NCI-H1417 treated with DMSO at 0.1 percent for 48 hours (cell line): ENCODE measurements around the gene NRXN3.
"Not testable (repeated sequence)": the region's sequence is repeated elsewhere in the genome, so short reads cannot be mapped to it uniquely, and the experiment has no call there.

Experiments used
- DNase-seq: peaks from one replicate; lab custom pipeline; 2025; lab: John Stamatoyannopoulos, UW

The NRXN3 gene

DNA sequence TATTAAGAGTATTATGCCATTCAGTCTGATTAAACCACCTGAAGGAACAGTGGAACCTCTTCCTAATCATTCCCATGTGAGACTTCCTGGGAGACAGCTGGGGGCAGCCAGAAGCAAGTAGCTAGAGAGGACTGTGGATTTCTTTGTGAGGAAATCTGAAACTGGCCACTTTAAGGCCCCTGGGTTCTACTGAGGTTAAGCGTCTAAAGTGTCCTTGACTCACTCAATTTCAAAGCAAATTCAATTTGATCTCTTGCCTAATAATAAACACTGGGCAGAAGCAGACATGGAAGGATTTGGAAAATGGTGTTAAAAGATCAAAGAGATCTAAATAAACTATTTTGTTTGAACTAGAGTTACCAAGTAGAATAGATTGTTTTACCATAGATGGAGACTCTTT lies 909.9 kb downstream of the NRXN3 start:
- DNase-seq: no peak

DNA sequence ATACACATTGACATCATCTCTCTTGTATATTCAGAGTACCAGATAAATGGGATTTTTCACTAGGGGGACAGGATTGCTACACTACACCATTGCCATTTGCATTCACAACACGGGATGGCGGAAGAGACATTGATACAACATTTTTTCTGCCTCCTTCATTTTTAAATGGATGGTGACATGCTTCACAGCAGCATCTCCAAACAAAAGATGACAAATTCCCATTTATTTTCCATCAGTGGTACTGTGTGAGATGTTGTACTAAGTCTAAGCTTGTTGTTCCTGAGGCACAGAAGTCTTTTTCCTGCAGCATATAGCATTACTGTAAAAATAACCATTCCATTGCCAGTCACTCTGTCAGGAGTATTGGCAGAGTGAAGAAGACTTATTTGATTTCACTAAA lies 912.7 kb downstream of the NRXN3 start:
- no peak for DNase-seq

DNA sequence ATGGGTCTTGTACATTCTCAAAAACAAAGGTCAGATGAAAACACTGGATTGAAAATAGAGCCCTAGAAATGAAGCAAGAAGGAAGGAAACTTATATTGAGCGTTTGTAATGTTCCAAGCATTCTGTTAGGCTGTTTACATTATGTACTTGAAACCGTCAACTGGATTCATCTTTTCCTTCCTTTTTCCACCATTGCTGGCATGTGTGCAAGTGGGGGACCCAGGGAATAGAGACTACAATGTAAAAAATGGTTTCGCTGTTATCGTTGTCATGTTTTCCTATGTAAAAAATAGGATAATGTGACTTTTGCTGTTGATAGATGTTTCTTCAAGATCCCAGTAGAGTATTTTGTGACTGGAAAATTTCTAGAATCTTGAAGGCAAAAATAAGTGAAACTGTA lies 913.2 kb downstream of the NRXN3 start:
- no peak for DNase-seq

DNA sequence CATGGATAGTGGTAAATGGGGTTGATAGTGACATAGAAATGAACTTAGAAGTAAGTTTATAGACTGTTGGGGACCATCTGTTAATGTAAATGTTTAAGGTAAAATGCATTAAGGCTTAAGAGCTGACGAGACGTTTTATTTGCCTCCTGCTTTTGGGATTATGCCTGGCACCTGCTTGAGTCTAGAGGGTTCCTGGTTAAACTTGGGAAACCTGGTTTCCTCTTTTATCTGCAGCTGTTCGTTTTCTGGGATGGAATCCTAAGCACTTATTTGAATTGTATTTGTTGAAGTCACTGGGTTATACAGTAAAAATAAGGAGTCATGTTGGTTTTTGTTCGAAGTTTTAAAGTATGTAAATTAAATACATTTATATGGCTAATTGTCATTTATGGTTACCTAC lies 914.7 kb downstream of the NRXN3 start:
- DNase-seq: no peak

DNA sequence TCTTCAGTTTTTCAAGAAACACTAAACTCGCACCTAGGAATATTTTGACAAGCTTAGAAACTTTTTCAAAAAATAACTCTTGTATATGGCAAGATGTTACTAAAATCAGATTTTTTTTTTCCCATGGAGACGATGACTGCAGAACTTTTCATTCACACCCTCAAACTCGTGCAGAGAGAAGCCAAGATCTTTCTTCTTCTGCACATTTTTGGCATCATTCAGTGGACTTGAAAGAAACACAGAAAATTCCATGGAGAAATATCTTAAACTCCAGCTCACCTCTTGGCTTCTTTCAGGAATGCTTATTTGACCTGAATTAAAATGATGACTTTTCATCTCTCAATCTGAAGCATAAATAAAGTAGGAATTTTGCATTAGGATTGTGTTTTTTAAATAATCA lies 919.4 kb downstream of the NRXN3 start:
- DNase-seq: no peak

DNA sequence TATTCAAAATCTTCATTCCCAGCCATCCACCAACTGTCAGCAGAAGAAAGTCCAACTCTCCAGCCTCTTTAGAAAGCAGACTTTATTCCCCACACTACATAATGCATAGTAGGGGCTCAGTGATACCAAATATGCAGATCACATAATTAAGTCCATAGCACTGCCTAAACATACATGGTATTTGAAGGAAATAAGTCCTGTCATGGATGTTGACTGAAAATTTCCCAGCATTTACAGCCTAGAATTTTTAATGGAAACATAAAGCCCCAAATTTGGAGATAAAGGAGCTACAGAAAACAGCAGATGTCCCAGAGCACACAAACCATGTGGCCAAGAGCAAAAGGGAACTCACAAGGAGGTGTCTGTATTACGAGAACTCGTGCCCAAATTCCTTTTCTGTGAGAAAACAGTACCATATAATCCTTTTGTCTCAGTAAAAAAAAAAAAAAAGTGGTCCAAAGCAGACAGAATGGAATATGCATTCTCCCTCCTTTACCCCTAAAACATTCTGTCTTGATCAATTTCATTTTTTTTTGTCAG lies 920.5 kb downstream of the NRXN3 start:
- no peak for DNase-seq

DNA sequence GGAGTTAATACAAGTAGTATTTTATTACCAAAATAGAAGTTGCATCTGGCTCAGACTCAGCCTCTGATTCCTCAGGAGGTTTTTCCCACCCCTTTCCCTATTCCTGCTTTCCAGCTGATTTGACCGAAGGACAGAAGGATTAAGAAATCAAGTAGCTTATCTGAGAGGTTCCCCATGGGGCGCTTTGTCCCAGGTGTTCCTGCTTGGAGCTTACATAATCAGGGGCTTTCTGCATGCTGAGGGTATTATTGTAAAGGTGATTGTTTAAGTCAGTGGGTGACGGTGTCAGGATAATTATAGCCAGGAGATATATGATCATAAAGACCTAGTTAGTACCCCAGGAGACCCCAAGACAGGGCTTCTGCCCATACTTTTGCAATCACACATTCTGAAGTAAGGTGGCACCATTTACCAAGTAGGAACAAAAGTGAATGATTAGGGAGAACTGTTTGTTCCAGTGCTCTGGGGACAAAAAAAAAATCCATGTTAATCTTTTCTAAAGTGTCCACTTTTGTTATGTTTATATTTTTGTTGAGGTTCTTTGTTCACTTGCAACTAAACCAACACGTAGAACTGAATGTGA lies 921.3 kb downstream of the NRXN3 start:
- peak; percentile 86 for DNase-seq

DNA sequence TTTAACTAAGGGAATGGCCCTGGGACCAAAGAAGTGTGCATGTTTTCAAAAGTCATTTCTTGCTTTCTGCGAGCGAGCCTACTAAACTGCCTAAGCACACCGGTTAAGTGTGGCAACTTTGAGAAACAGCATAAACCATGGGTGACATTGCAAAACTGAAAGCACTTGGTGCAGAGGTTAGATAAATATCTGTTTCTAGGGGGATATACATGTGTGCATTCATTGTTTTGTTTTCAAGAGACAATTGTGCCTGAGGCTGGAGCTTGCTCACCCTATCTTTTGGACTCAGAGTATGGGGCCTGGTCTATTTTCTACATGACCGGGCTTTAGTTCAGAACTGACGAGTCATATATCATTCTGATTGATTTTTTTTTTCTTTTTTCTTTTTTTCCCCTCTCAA lies 923.4 kb downstream of the NRXN3 start:
- DNase-seq: no peak

DNA sequence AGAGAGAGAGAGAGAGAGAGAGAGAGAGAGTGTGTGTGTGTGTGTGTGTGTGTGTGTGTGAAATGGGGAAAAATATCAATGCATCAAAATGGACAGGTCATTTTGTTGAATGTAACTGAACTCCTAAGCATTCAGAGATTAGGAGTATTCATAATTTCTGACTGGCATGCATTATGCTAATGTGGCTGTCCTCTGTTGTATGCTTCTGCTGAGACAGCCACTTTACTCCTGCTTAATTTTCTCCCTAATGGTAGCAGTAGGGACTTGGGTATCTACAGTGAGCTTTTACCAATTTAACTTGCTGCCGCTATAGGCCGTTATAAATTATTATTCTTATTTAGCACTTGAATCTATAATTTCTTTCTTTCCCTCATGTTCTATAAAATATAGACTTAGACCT lies 924.8 kb downstream of the NRXN3 start:
- no peak for DNase-seq

DNA sequence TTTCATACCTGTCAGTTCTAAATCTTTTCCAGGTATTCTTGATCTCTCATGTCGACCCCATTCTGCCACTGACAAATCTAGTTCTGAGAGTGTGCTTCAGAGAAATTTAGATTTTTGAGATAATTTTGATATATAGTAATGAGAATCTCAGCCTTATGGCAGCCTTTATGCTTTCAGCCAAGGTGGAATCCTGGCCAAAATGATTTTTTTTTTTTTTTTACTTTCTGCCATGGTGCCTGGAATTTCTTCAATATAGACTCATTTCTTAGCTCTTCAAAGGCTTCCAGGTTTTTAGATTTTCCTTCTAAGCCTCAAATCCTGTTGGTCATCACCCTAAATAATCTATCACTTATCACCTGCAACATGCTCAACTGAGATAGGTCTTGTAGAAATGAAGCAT lies 926.6 kb downstream of the NRXN3 start:
- no peak for DNase-seq

DNA sequence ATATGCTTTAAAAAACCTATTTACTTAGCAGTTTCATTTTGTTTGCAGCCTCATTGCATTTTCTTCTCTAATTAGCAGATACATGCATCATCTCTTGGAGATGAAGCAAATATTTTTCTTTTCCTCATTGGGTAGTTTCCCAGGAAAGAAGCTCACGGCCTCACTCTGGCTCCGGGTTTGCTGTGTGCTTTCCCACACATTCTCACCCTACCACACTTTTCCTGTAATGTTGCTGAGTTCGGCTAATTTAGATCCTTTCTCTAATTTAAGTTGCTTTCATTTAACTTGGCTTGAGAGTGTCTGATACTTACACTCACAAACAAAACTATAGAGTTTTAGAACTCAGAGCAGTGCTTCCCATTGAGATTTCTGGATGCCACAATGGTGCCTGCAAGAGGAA lies 928.2 kb downstream of the NRXN3 start:
- no peak for DNase-seq

DNA sequence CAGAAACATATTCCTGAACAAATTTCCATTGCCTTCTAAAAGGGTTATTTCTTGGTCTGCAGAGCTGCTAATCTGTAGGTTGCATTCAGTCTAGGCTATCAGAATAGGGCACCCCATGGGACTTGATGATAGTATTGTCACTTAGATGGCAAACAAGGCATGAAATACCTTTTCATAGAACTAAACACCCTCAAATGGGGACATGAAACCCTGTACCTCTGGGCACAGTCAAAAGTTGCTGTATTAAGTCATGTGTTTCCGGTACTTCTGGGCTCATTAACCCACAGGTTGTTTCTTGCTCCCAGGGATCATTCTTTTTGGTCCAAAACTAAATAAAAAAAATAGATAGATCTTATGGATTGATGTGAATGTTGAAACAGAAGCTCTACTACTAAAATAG lies 930.4 kb downstream of the NRXN3 start:
- no peak for DNase-seq

DNA sequence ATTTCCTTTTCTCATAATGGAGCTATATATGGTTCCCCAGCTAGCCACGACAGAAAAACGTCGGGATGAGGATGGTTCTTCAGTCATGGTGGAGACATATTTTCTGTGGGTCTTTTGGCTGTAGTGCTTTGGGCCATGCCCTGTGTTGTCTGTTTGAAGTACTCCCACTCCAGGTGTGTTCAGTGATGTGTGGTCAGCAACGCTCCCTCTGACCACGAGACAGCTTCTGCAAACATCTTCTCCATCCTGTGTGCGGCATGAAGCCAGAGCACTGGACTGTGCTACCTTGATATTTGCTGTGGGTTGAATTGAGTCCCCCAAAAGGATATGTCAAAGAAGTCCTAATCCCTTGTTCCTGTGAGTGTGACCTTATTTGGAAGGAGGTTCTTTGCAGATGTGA lies 931.2 kb downstream of the NRXN3 start:
- no peak for DNase-seq

DNA sequence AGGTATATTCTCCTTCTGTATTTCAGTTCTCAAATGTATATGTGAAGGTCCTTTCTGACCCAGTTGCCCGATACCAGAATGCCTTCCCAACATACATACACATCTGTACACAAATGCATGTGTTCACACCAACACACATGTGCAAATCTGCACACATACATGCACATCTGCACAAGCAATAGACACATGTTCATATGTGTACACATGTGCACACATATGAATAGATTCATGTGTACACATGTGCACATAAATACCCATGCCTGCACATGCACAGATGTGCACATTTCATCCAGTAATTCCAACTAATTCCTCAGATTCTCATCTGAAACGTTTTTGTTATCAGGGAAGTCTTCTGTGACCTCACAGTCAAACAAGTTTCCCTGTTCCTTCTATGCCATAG lies 933.6 kb downstream of the NRXN3 start:
- DNase-seq: no peak

DNA sequence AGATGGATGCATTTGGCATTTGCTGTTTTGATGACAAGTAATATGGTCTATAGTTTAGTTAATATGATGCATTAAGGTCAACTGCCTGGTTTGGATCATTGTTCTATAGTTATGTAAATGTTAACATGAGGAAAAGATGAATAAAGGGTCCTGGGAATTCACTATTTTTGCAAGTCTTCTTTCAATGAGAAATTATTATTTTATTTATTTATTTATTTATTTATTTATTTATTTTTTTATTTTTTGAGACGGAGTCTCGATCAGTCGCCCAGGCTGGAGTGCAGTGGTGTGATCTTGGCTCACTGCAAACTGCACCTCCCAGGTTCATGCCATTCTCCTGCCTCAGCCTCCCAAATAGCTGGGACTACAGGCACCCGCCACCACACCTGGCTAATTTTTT lies 940.4 kb downstream of the NRXN3 start:
- not testable (repeated sequence) for DNase-seq

DNA sequence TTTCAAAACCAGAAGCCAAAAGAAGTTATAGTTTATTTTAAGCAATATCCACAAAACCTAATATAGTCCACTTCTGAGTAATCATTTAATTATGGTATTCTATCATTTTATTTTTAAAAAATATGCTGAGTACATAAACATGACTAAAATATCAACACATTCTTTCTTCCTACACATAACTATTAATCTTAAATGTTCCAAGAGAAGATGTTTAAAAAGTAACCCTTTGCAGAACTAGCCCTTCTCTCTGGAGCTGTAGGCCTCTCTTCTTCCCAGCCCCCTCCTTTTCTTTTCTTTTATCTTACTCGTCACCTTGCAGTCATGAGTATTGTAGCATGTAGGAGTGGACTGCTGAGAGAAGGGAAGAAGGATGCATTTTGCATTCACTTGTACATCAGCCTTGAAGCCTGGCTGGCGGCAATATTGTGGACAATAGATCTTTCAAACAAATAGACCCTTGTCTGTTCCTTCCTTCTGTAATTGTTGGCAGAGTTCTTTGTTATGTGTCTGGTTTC lies 941.9 kb downstream of the NRXN3 start:
- no peak for DNase-seq

DNA sequence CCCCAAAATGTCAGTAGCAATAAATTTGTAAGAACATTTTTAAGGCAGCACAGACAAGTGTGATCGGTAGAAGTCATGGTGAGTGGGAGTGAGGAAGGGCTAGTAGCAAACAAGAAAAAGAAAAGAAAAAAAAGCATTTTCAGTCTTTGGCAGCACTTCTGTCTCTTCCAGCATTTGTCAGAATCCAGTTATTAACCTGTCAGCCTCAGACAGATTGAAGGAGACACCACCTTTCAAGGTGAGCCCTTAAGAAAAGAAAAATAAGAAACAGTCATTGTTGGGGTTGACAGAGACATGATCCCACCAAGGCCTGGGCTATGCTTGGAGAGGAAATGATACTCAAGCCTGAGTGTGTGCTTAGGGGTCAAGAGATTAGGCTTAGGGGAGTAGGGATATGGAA lies 947.4 kb downstream of the NRXN3 start:
- no peak for DNase-seq

DNA sequence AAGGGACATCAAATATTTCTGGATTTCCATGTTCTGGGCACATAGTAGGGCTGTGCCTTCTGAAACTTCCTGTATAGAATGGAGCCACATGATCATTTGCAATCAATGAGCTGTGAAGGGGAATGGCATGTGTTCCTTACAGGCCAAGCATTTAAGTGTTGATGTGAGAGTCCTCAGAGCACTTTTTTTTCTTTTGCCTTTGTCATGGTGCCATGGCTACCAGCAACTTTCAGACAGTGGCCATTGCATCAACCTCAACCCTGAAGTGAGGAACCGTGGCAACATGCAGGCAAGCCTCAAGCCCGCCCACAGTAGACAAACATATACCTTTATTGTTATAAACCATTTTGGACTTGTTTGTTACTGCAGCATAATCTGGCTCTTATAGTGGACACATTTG lies 948.1 kb downstream of the NRXN3 start:
- DNase-seq: no peak

DNA sequence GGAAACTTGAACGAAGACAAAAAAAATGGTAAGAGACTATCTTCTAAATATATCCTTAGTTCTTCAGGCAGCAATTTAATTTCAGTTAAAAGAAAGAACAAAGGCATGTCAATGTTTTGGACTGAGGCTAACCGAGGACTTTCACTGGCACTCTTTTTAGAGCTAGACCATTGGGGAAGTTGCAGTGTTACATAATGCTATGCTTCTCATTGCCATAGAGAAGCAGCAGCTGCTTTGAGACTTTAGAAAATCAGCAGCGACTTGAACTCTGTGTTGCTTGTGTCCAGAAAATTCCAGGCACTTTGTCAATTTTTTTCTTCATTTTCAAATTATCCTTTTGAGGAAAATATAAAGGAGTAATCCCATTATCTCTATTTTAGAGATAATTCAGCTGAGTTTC lies 964.2 kb downstream of the NRXN3 start:
- DNase-seq: no peak

DNA sequence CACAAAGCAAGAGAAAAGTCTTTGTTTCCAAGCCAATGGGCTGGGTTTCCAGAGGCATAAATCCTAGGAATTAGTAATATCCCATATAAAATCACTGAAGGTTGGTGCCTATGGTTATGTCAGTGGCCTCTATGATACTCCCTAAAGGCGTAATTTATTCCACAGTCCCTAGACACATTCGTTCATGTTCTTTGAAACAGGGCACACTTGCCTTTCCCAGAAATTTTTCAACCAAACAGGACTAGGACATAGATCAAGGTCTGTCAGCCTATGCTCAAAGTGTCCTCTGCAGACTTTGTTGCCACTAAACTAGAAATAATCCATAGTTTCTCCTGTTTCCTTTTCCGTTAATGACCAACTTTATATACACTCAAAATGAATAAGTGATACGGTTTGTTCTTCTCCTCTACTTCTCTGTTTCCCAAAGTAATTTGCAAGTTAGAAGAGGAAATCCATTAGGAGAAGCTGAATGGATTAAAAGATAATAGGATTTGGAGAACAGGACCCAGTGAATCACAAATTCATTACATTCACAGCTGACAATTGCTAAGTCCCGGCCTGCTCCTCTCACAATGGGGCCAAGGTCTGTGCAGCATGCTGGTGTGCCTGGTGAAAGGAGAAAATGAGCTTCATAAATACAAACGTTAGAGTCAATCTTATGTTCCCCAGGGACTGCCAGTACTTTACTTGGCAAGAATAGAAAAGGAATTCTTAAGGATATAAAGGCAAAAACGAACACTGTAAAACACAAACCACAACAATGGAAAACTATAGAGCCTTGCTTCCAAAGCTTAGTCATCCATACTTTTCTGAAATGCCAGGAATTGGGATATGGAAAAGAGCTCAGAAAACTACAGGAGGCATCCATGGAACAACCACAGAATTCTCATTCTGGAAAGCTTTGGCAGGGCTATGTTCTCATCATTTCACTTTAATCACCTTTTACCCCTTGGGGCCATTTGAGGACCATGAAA lies 966.2 kb downstream of the NRXN3 start:
- no peak for DNase-seq

DNA sequence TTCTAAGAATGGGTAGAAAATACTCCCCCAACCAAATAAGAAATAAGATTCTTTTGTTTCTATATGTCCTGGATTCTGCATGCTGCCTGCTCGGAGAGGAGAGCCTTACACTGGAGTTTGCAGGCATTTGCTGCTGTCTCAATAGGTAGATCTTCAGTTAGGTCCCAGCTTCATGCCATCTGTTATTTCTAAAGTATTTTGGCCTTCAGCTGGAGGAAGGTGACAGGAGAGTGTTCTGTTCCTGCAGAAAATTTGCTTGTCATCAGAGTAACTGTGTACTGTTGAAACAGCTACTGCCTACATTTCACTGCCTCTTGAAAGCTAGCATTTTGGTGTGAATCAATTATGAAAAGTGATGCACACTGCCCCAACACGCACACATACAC lies 966.9 kb downstream of the NRXN3 start:
- DNase-seq: no peak

DNA sequence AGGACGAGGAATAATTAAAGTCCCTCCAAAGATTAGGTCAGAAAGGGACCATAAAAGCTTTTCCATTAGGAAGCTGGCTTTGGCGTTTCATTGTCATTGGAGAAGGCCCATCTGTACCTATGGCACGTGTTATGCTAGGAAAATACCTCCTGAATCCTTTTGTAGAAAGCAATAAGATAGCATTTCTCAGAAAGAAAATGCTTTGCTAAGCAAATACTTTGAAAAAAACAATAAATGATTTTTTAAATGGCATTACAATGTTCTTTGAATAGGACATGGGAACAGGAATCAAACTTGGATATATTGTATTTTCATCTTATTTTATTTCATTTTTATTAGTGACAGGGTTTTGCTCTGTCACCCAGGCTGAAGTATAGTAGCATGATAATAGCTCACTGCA lies 967.7 kb downstream of the NRXN3 start:
- no peak for DNase-seq

DNA sequence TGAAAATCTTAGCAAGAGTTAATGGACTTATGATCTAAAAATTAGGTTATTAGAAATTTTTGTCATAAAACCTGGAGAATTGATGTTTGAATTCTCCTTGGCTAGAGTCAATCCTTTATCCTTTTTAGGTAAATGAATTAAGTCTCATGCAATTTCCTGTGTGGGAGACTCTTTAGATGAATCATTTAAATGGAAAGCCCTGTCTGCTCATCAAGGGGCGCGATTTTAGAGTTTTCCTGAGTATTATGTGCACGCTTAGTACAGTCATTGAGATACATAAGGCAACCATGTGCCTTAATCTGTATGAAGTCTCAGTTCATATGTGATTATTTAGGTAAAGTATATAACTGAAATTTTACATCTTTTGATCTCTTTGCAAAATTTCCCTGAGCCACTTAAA lies 974.7 kb downstream of the NRXN3 start:
- no peak for DNase-seq
